Memory B cell (primary cell): Measurements from ENCODE around the gene FBXL20.
"Not testable (repeated sequence)": the region's sequence is repeated elsewhere in the genome, so short reads cannot be mapped to it uniquely, and the experiment has no call there.

Source experiments
- ATAC-seq: fragments of 150-1000 bp; cut with Tn5 transposase; 2 replicates; pipeline ENCODE4 v1.10.0; 2021; ENCODE audit warnings: low read depth, mild to moderate bottlenecking, moderate library complexity
- DNase-seq, 2 donors: peaks; one replicate each; pipeline ENCODE4 v3.0.0; 2022; ENCODE audit warnings: low spot score in 2 of 2
- H3K27ac Mint-ChIP-seq: one replicate; pipeline ENCODE4 v1.8.0; 2022; ENCODE audit warnings: mild to moderate bottlenecking, moderate library complexity, mixed read lengths
- H3K27me3 Mint-ChIP-seq: one replicate; pipeline ENCODE4 v1.8.0; 2022; ENCODE audit warnings: mixed read lengths
- H3K36me3 Mint-ChIP-seq: one replicate; pipeline ENCODE4 v1.8.0; 2022; ENCODE audit warnings: mild to moderate bottlenecking, mixed read lengths
- H3K4me1 Mint-ChIP-seq: one replicate; pipeline ENCODE4 v1.8.0; 2022; ENCODE audit warnings: mixed read lengths
- H3K4me3 Mint-ChIP-seq: one replicate; pipeline ENCODE4 v1.8.0; 2022; ENCODE audit warnings: mild to moderate bottlenecking, moderate library complexity, mixed read lengths
- H3K9me3 Mint-ChIP-seq: one replicate; pipeline ENCODE4 v1.8.0; 2022; ENCODE audit warnings: mixed read lengths

Gene FBXL20

GRCh38 chr17:39360537-39360936 is 40.9 kb downstream of the FBXL20 start:
- H3K27me3 Mint-ChIP-seq: no peaks in the 10 kb centered on the region
- H3K27ac Mint-ChIP-seq: no peak overlapping the region
- no peak for ATAC-seq
- DNase-seq: no peak
- no peaks in the 10 kb centered on the region for H3K9me3 Mint-ChIP-seq
- peaks cover 12% of the 10 kb centered on the region for H3K4me1 Mint-ChIP-seq
- H3K4me3 Mint-ChIP-seq: no peak overlapping the region
- H3K36me3 Mint-ChIP-seq: peaks cover 3% of the 10 kb centered on the region

GRCh38 chr17:39359994-39360393 is 41.4 kb downstream of the FBXL20 start:
- H3K27me3 Mint-ChIP-seq: no peaks in the 10 kb centered on the region
- H3K4me3 Mint-ChIP-seq: no peak overlapping the region
- H3K9me3 Mint-ChIP-seq: no peaks in the 10 kb centered on the region
- DNase-seq (no peak), ATAC-seq (no peak)
- H3K27ac Mint-ChIP-seq: peak overlapping the region; percentile 4
- H3K36me3 Mint-ChIP-seq: peaks cover 3% of the 10 kb centered on the region
- H3K4me1 Mint-ChIP-seq: peaks cover 12% of the 10 kb centered on the region

- H3K4me3 Mint-ChIP-seq: no peak overlapping the region
- no peak overlapping the region for H3K27ac Mint-ChIP-seq
- H3K27me3 Mint-ChIP-seq: no peaks in the 10 kb centered on the region
- ATAC-seq (no peak), DNase-seq (no peak)
- H3K36me3 Mint-ChIP-seq: peaks cover 3% of the 10 kb centered on the region
- no peaks in the 10 kb centered on the region for H3K9me3 Mint-ChIP-seq
- H3K4me1 Mint-ChIP-seq: peaks cover 13% of the 10 kb centered on the region
Observed at GRCh38 chr17:39357986-39358385, 43.4 kb downstream of the FBXL20 start.

- DNase-seq (no peak), ATAC-seq (no peak)
- H3K27me3 Mint-ChIP-seq: no peaks in the 10 kb centered on the region
- peaks cover 15% of the 10 kb centered on the region for H3K4me1 Mint-ChIP-seq
- no peak overlapping the region for H3K4me3 Mint-ChIP-seq
- no peaks in the 10 kb centered on the region for H3K9me3 Mint-ChIP-seq
- H3K36me3 Mint-ChIP-seq: peaks cover 3% of the 10 kb centered on the region
- no peak overlapping the region for H3K27ac Mint-ChIP-seq
Observed at GRCh38 chr17:39357488-39357887, 43.9 kb downstream of the FBXL20 start.

- no peak for DNase-seq
- Mint-ChIP-seq H3K4me3 (no peak overlapping the region), H3K27me3 (no peaks in the 10 kb centered on the region), H3K36me3 (peaks cover 3% of the 10 kb centered on the region), H3K4me1 (peaks cover 9% of the 10 kb centered on the region), H3K9me3 (no peaks in the 10 kb centered on the region), H3K27ac (no peak overlapping the region)
- no peak for ATAC-seq
Observed at GRCh38 chr17:39352986-39353385, 48.4 kb downstream of the FBXL20 start.

- Mint-ChIP-seq H3K4me3 (no peak overlapping the region), H3K27ac (no peak overlapping the region), H3K27me3 (no peaks in the 10 kb centered on the region), H3K4me1 (peaks cover 9% of the 10 kb centered on the region), H3K36me3 (peaks cover 3% of the 10 kb centered on the region), H3K9me3 (no peaks in the 10 kb centered on the region)
- DNase-seq (no peak), ATAC-seq (no peak)
Observed at GRCh38 chr17:39352511-39352910, 48.9 kb downstream of the FBXL20 start.

- Mint-ChIP-seq H3K36me3 (peaks cover 3% of the 10 kb centered on the region), H3K9me3 (no peaks in the 10 kb centered on the region), H3K4me1 (peaks cover 9% of the 10 kb centered on the region), H3K27me3 (no peaks in the 10 kb centered on the region), H3K27ac (no peak overlapping the region), H3K4me3 (no peak overlapping the region)
- no peak for ATAC-seq
- DNase-seq: no peak
Observed at GRCh38 chr17:39351508-39351907, 49.9 kb downstream of the FBXL20 start.

- no peak overlapping the region for H3K4me3 Mint-ChIP-seq
- no peak overlapping the region for H3K27ac Mint-ChIP-seq
- no peak for DNase-seq
- H3K27me3 Mint-ChIP-seq: no peaks in the 10 kb centered on the region
- H3K4me1 Mint-ChIP-seq: peaks cover 14% of the 10 kb centered on the region
- H3K36me3 Mint-ChIP-seq: peaks cover 6% of the 10 kb centered on the region
- no peak for ATAC-seq
- H3K9me3 Mint-ChIP-seq: peaks cover 1% of the 10 kb centered on the region
Observed at GRCh38 chr17:39349246-39349645, 52.2 kb downstream of the FBXL20 start.

GRCh38 chr17:39346863-39347262 is 54.6 kb downstream of the FBXL20 start:
- not testable (repeated sequence) for H3K4me1 Mint-ChIP-seq, H3K36me3 Mint-ChIP-seq, H3K9me3 Mint-ChIP-seq, DNase-seq, H3K4me3 Mint-ChIP-seq, H3K27me3 Mint-ChIP-seq, ATAC-seq, H3K27ac Mint-ChIP-seq

- Mint-ChIP-seq H3K4me3 (no peak overlapping the region), H3K27ac (no peak overlapping the region), H3K27me3 (no peaks in the 10 kb centered on the region), H3K4me1 (peaks cover 8% of the 10 kb centered on the region), H3K36me3 (peaks cover 5% of the 10 kb centered on the region), H3K9me3 (peaks cover 1% of the 10 kb centered on the region)
- DNase-seq (no peak), ATAC-seq (no peak)
Observed at GRCh38 chr17:39341541-39341940, 59.9 kb downstream of the FBXL20 start.

- ATAC-seq (no peak), DNase-seq (no peak)
- Mint-ChIP-seq H3K4me1 (peaks cover 12% of the 10 kb centered on the region), H3K4me3 (no peak overlapping the region), H3K9me3 (peaks cover 1% of the 10 kb centered on the region), H3K27me3 (no peaks in the 10 kb centered on the region), H3K36me3 (peaks cover 8% of the 10 kb centered on the region), H3K27ac (no peak overlapping the region)
Observed at GRCh38 chr17:39340731-39341130, 60.7 kb downstream of the FBXL20 start.

GRCh38 chr17:39339272-39339671 is 62.2 kb downstream of the FBXL20 start:
- H3K4me1 Mint-ChIP-seq: peaks cover 12% of the 10 kb centered on the region
- H3K27me3 Mint-ChIP-seq: no peaks in the 10 kb centered on the region
- no peak overlapping the region for H3K4me3 Mint-ChIP-seq
- DNase-seq: no peak
- no peak overlapping the region for H3K27ac Mint-ChIP-seq
- H3K36me3 Mint-ChIP-seq: peaks cover 7% of the 10 kb centered on the region
- no peaks in the 10 kb centered on the region for H3K9me3 Mint-ChIP-seq
- ATAC-seq: no peak

- not testable (repeated sequence) for H3K36me3 Mint-ChIP-seq, H3K4me3 Mint-ChIP-seq, ATAC-seq, H3K27me3 Mint-ChIP-seq, H3K9me3 Mint-ChIP-seq, H3K27ac Mint-ChIP-seq, DNase-seq
- peaks cover 12% of the 10 kb centered on the region for H3K4me1 Mint-ChIP-seq
Observed at GRCh38 chr17:39337649-39338048, 63.8 kb downstream of the FBXL20 start.

GRCh38 chr17:39335704-39336223 is 65.7 kb downstream of the FBXL20 start:
- Mint-ChIP-seq H3K9me3 (no peaks in the 10 kb centered on the region), H3K4me1 (peaks cover 12% of the 10 kb centered on the region), H3K27ac (peak overlapping the region; percentile 39), H3K4me3 (no peak overlapping the region), H3K27me3 (no peaks in the 10 kb centered on the region), H3K36me3 (peaks cover 6% of the 10 kb centered on the region)
- no peak for DNase-seq
- no peak for ATAC-seq

GRCh38 chr17:39334008-39334744 is 67.2 kb downstream of the FBXL20 start:
- DNase-seq, H3K9me3 Mint-ChIP-seq, ATAC-seq, H3K4me3 Mint-ChIP-seq, H3K27me3 Mint-ChIP-seq, H3K36me3 Mint-ChIP-seq, H3K27ac Mint-ChIP-seq: not testable (repeated sequence)
- peaks cover 12% of the 10 kb centered on the region for H3K4me1 Mint-ChIP-seq
